K562 (cell line): Measurements from ENCODE around the gene RETNLB. TPM values are rescaled to one million over a fixed set of nuclear protein-coding genes. Genes with fewer than 3 reads are reported as not detected.

Source experiments
- ATAC-seq: fragments of 200-7000 bp; cut with Tn5 transposase; 3 replicates; pipeline ENCODE4 v1.9.1; 2020; ENCODE audit warnings: moderate library complexity
- BruUV-seq: library from RNA; stranded (reverse); fragments of 400-500 nt; replicated peaks from 2 replicates; lab custom pipeline; 2021; lab: Mats Ljungman, UMichigan
- CTCF ChIA-PET: fragments of 300-600 bp; formaldehyde crosslinking; extraction: SDS; loops from one replicate; lab custom pipeline; 2021; ENCODE audit warnings: low intra/inter-chr PET ratio; lab: Yijun Ruan, JAX
- POLR2A ChIA-PET: fragments of 300-600, 350-650 bp; sonication (Branson Sonifier 250); formaldehyde crosslinking; extraction: SDS; loops from one replicate; lab custom pipeline; 2021; ENCODE audit warnings: antibody characterized with exemption, inconsistent platforms; lab: Yijun Ruan, JAX
- DNase-seq, 4 experiments: peaks; one replicate each; pipeline versions ENCODE4 v3.0.0 to v3.0.0-alpha.2; 2011 to 2018; ENCODE audit warnings: low spot score in 3 of 4, mixed read lengths in 3 of 4; ENCODE audit errors: extremely low read depth in 1 of 4
- FAIRE-seq: peaks from 2 replicates; lab custom pipeline; 2011; peaks lifted over from hg19 to GRCh38; lab: Jason Lieb, UNC
- H2AFZ ChIP-seq: 2 replicates; pipeline ENCODE4 v1.6.0; 2011; ENCODE audit warnings: low read depth, low read length, control low read depth, inconsistent platforms
- H3K27ac ChIP-seq: fragments of 200-600 bp; 3 replicates; pipeline ENCODE4 v1.8.0; 2011; ENCODE audit warnings: low read depth, mild to moderate bottlenecking, control low read depth, inconsistent platforms, low read length, moderate library complexity, mixed read lengths; ENCODE audit errors: extremely low read depth
- H3K27me3 ChIP-seq, 2 experiments: fragments of 300-600 bp in 1 of 2; 2 replicates in 1 of 2; 3 replicates in 1 of 2; pipeline versions ENCODE4 v1.6.0 to v1.8.0; 2011; ENCODE audit warnings: inconsistent platforms in 2 of 2, low read length in 2 of 2, mild to moderate bottlenecking in 1 of 2, mixed read lengths in 1 of 2, moderate library complexity in 1 of 2; ENCODE audit not compliant: control insufficient read depth in 2 of 2, insufficient read depth in 2 of 2
- H3K36me3 ChIP-seq: fragments of 300-600 bp; 3 replicates; pipeline ENCODE4 v1.8.0; 2011; ENCODE audit warnings: mild to moderate bottlenecking, low read length, inconsistent platforms; ENCODE audit not compliant: control insufficient read depth, insufficient read depth
- H3K4me1 ChIP-seq, 2 experiments: fragments of 200-600 bp in 1 of 2; replicated peaks in 1 of 2; 2 replicates in 1 of 2; 3 replicates in 1 of 2; pipeline versions ENCODE4 v1.5.1 to v1.8.0; 2011; ENCODE audit warnings: inconsistent platforms in 2 of 2, low read length in 2 of 2, mild to moderate bottlenecking in 1 of 2, mixed read lengths in 1 of 2, moderate library complexity in 1 of 2; ENCODE audit not compliant: control insufficient read depth in 2 of 2, insufficient read depth in 2 of 2
- H3K4me2 ChIP-seq: 2 replicates; pipeline ENCODE4 v1.6.1; 2011; ENCODE audit warnings: low read length, control low read depth, inconsistent platforms, mixed read lengths; ENCODE audit not compliant: insufficient read depth
- H3K4me3 ChIP-seq: fragments of 200-600 bp; sonication (generic), shearing (Covaris generic); 2 replicates; pipeline ENCODE4 v1.5.1; 2016; ENCODE audit warnings: control low read depth, inconsistent platforms
- H3K79me2 ChIP-seq: fragments of 200-600 bp; 3 replicates; pipeline ENCODE4 v1.8.0; 2011; ENCODE audit warnings: low read length, inconsistent platforms; ENCODE audit not compliant: control insufficient read depth, insufficient read depth
- H3K9ac ChIP-seq, 2 experiments: 2 replicates each; pipeline versions ENCODE4 v1.6.0 to v1.6.1; 2011; ENCODE audit warnings: low read depth in 2 of 2, low read length in 2 of 2, control low read depth in 1 of 2, inconsistent platforms in 1 of 2, mild to moderate bottlenecking in 1 of 2, mixed read lengths in 1 of 2; ENCODE audit not compliant: insufficient read depth in 1 of 2
- H3K9me1 ChIP-seq: one replicate; pipeline ENCODE4 v1.6.0; 2011; ENCODE audit warnings: inconsistent platforms, mild to moderate bottlenecking, low read length, moderate library complexity; ENCODE audit not compliant: control insufficient read depth, insufficient read depth
- H3K9me3 ChIP-seq: replicated peaks from 2 replicates; pipeline ENCODE4 v1.5.1; 2011; ENCODE audit warnings: low read depth, low read length, inconsistent platforms; ENCODE audit not compliant: control insufficient read depth, insufficient read depth
- H4K20me1 ChIP-seq: replicated peaks from 2 replicates; pipeline ENCODE4 v1.6.1; 2011; ENCODE audit warnings: low read length, inconsistent platforms, mixed read lengths; ENCODE audit not compliant: control insufficient read depth, insufficient read depth
- ARNT ChIP-seq, 2 experiments: fragments of 450-650 bp; IDR thresholded peaks; 2 replicates each; pipeline ENCODE4 v1.6.1; 2016; ENCODE audit warnings: mild to moderate bottlenecking in 1 of 2
- CEBPB ChIP-seq: fragments of 450-650 bp; IDR thresholded peaks from 2 replicates; pipeline ENCODE4 v1.6.1; 2016; ENCODE audit warnings: missing genetic modification characterization, missing compliant biosample characterization
- CSDE1 ChIP-seq, 2 experiments: fragments of 450-650 bp; IDR thresholded peaks; 2 replicates each; pipeline ENCODE4 v1.6.1; 2016; ENCODE audit warnings: mild to moderate bottlenecking in 1 of 2
- HMG20B ChIP-seq: fragments of 250-450 bp; sonication (Bioruptor Pico); IDR thresholded peaks from 2 replicates; pipeline ENCODE4 v1.5.0; 2021; ENCODE audit warnings: mild to moderate bottlenecking
- HNRNPLL ChIP-seq: fragments of 200-400 bp; formaldehyde crosslinking; IDR thresholded peaks from 2 replicates; pipeline ENCODE4 v1.6.1; 2017; ENCODE audit warnings: low read length, low read depth, mild to moderate bottlenecking; ENCODE audit not compliant: poor library complexity, severe bottlenecking
- KDM5B ChIP-seq: fragments of 200-600 bp; sonication (generic); IDR thresholded peaks from 2 replicates; pipeline ENCODE4 v1.6.1; 2012; ENCODE audit warnings: low read depth, mild to moderate bottlenecking, moderate library complexity, low read length, control low read depth, inconsistent platforms; ENCODE audit not compliant: insufficient replicate concordance
- POU5F1 ChIP-seq: fragments of 150-350 bp; IDR thresholded peaks from 2 replicates; pipeline ENCODE4 v1.6.1; 2014; ENCODE audit warnings: borderline replicate concordance, low read length, low read depth, mild to moderate bottlenecking; ENCODE audit not compliant: partially characterized antibody
- RAD51 ChIP-seq: fragments of 450-650 bp; IDR thresholded peaks from 2 replicates; pipeline ENCODE4 v1.7.1; 2016; ENCODE audit warnings: low read depth, mild to moderate bottlenecking, borderline replicate concordance
- RFX1 ChIP-seq: fragments of 450-650 bp; IDR thresholded peaks from 2 replicates; pipeline ENCODE4 v1.6.1; 2016; ENCODE audit warnings: mild to moderate bottlenecking, moderate library complexity
- RREB1 ChIP-seq: fragments of 250-450 bp; sonication (Bioruptor Pico); IDR thresholded peaks from 2 replicates; pipeline ENCODE4 v1.4.0; 2020
- SAFB2 ChIP-seq: fragments of 200-400 bp; formaldehyde crosslinking; IDR thresholded peaks from 2 replicates; pipeline ENCODE4 v1.6.1; 2018; ENCODE audit warnings: borderline replicate concordance, low read length, low read depth, moderate library complexity; ENCODE audit not compliant: severe bottlenecking
- SMAD3 ChIP-seq: fragments of 450-650 bp; formaldehyde crosslinking; conservative IDR thresholded peaks from 2 replicates; pipeline ENCODE4 v1.4.0; 2020; ENCODE audit warnings: mild to moderate bottlenecking
- TCF3 ChIP-seq: sonication (generic); formaldehyde crosslinking; IDR thresholded peaks from 2 replicates; pipeline ENCODE4 v1.4.0; 2020; ENCODE audit warnings: mild to moderate bottlenecking, missing genetic modification reagents
- TEAD4 ChIP-seq, 2 experiments: sonication (generic) in 1 of 2; formaldehyde crosslinking in 1 of 2; IDR thresholded peaks; 2 replicates each; pipeline versions ENCODE4 v1.6.1 to v1.8.0; 2012 to 2022; ENCODE audit warnings: borderline replicate concordance in 1 of 2, inconsistent platforms in 1 of 2, low read length in 1 of 2, mild to moderate bottlenecking in 1 of 2, missing genetic modification reagents in 1 of 2
- ZBTB43 ChIP-seq: sonication (generic); formaldehyde crosslinking; IDR thresholded peaks from 2 replicates; pipeline ENCODE4 v1.8.0; 2023; ENCODE audit warnings: mild to moderate bottlenecking, missing genetic modification reagents
- ZNF778 ChIP-seq: fragments of 450-650 bp; formaldehyde crosslinking; IDR thresholded peaks from 2 replicates; pipeline ENCODE4 v1.4.0; 2020; ENCODE audit warnings: mild to moderate bottlenecking, moderate library complexity
- WGBS: fragments of 100-300 bp; shearing (Covaris generic); methylation state at CpG from one replicate; pipeline ENCODE4 v1.1.6; 2016; ENCODE audit warnings: low coverage, mixed read lengths; ENCODE audit not compliant: insufficient coverage; ENCODE audit errors: missing lambda C conversion rate; 5-methylcytosine and 5-hydroxymethylcytosine counted together
- in situ Hi-C: fragments of 300-500 bp; cut with MboI; formaldehyde crosslinking; loops from 4 replicates; pipeline ENCODE4 v1.15.0; 2018; ENCODE audit warnings: inconsistent platforms, mixed read lengths
- intact Hi-C: fragments of 100-400 bp; cut with micrococcal nuclease; formaldehyde crosslinking; loops from 2 replicates; pipeline ENCODE4 v1.14.2; 2022
- polyA plus RNA-seq, 8 experiments: library from polyadenylated mRNA; depleted of rRNA in 4 of 8; stranded (reverse) in 5 of 8; unstranded in 3 of 8; fragments of >200 nt; fragmentation: Nextera tagmentation in 2 of 8; fragmentation: Illumina TruSeq in 1 of 8; extraction: Ambion mirVana in 2 of 8; extraction: Trizol in 1 of 8; gene quantifications; 2 replicates each; pipeline versions ENCODE4 v1.2.1 to v1.2.3, GENCODE V29; 2011 to 2014; ENCODE audit warnings: inconsistent platforms in 1 of 8, missing spikeins in 1 of 8
- total RNA-seq, 7 experiments: library from RNA; depleted of rRNA in 6 of 7; stranded (reverse); fragments of >200 nt in 6 of 7; fragmentation: Illumina TruSeq in 2 of 7; extraction: Trizol in 2 of 7; gene quantifications; 2 replicates each; pipeline versions ENCODE4 v1.2.1 to v1.2.3, GENCODE V29; 2011 to 2021; ENCODE audit warnings: low replicate concordance in 1 of 7

The RETNLB gene
- total and polyA plus RNA-seq, 9 of the 15 experiments (the other 6 are each of a cell fraction or from before 2014, with no cell fraction given): not detected

GRCh38 chr3:108780235-108780634 is 23.0 kb upstream of the RETNLB start:
- Histone ChIP-seq H3K4me3 (no peak overlapping the region), H4K20me1 (no peaks in the 10 kb centered on the region), H3K9me3 (no peaks in the 10 kb centered on the region), H3K4me1 (no peaks in the 10 kb centered on the region), H3K4me2 (no peak overlapping the region), H3K27ac (no peak overlapping the region), H3K36me3 (no peaks in the 10 kb centered on the region), H3K9me1 (no peaks in the 10 kb centered on the region), H2AFZ (no peak overlapping the region), H3K79me2 (no peaks in the 10 kb centered on the region), H3K27me3 (no peaks in the 10 kb centered on the region), H3K9ac (no peak overlapping the region)
- no peak for DNase-seq
- 4% methylated on average over 3 of the region's 4 CpGs for WGBS
- intact Hi-C loops: no loop called here
- in situ Hi-C loops: no loop called here
- no peak for ATAC-seq
- FAIRE-seq: no peak
- BruUV-seq: no TSS peak
- ChIA-PET POLR2A (no interaction called here), CTCF (no interaction called here)
- TF ChIP-seq RAD51 (no peak), TEAD4 (IDR thresholded peaks at IDR 0.05; ENCODE audit: low read length) (no peak), TEAD4 (CRISPR knock-in tag; IDR thresholded peaks at IDR 0.05; ENCODE audit: borderline replicate concordance) (no peak), ZNF778 (CRISPR knock-in tag) (no peak), SAFB2 (no peak), CEBPB (tag) (no peak), CSDE1 (IDR thresholded peaks at IDR 0.05) (no peak), SMAD3 (CRISPR knock-in tag) (no peak), RREB1 (CRISPR knock-in tag) (no peak), HMG20B (CRISPR knock-in tag) (no peak), RFX1 (no peak), POU5F1 (no peak), ARNT (IDR thresholded peaks at IDR 0.05) (no peak), ZBTB43 (CRISPR knock-in tag) (no peak), KDM5B (no peak), HNRNPLL (no peak), TCF3 (CRISPR knock-in tag) (no peak)
